Measurements from ENCODE around the gene IPO11.
"Not testable (repeated sequence)": the region's sequence is repeated elsewhere in the genome, so short reads cannot be mapped to it uniquely, and the experiment has no call there.

The IPO11 gene

DNA sequence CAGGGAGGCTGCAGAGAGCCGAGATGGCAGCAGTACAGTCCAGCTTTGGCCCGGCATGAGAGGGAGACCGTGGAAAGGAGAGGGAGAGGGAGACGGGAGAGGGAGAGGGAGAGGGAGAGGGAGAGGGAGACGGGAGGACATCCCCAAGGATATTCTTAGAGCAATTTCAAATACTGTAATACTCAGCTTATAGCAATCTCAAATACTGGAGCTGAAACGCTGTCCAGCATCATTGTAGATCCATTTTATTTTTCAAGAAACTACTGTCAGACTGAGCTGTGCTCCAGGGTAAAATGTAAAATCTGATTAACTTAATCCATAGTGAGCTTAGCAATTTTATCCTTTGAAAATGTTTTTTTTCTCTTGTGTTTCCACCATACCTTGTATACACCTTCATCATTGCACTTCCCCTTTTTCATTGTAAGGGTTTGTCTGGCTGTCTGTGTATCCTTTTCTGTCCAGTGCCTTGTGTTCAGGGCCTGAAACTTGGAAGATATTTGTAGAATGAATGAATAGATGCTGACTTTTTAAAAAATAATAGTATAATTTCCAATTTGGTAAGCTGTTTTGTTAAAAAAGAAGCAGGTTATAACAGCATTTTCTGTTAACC is 102.1 kb downstream of the IPO11 start:
- no peak for DNase-seq (ENCODE audit: low spot score)

DNA sequence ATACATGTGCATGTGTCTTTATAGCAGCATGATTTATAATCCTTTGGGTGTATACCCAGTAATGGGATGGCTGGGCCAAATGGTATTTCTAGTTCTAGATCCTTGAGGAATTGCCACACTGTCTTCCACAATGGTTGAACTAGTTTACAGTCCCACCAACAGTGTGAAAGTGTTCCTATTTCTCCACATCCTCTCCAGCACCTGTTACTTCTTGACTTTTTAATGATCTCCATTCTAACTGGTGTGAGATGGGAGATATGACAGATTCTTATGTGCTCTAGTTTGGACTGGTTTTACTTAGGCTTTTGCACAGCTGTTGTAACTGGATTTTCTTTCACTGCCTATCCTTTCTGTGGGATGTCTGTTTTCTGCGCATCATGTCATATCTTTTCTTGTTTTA is 108.2 kb downstream of the IPO11 start:
- not testable (repeated sequence) for DNase-seq (ENCODE audit: low spot score)

DNA sequence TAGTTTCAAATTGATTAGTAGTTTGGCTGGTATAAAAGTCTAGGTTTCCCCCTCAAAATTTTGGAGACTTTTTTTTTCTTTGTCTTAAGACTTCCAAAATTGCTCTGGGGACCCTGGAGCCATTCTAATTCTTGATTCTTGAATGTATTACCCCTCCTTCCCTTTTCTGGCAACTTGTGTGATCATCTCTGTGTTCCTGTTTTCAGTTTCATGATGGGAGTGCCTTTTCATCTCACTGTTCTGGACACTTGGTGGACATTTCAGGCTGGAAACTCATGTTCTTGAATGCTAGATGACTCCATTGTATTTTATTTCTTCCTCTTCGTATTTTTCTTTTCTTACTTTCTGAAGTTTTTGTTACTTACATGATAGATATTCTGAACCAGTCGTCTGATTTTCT is 108.8 kb downstream of the IPO11 start:
- no peak for DNase-seq (ENCODE audit: low spot score)

DNA sequence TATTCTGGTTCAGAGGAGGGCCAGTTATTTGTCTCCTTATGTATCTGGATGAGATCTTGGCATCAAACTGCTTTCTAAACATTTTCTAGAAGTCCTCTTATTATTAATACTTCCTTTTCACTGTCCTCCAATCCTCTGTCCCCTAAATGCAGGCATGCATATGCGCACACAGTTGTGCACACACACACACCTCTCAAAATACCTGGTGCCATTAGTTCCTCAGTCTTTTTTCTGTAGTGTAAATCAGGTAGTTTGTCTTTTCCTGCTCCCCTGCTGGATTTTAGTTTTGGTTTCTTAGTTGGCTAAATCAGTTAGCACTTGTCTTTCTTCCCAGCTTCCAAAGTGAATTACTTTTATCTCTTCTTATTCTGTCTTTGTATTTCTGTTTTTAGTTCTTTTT is 110.2 kb downstream of the IPO11 start:
- no peak for DNase-seq (ENCODE audit: low spot score)

DNA sequence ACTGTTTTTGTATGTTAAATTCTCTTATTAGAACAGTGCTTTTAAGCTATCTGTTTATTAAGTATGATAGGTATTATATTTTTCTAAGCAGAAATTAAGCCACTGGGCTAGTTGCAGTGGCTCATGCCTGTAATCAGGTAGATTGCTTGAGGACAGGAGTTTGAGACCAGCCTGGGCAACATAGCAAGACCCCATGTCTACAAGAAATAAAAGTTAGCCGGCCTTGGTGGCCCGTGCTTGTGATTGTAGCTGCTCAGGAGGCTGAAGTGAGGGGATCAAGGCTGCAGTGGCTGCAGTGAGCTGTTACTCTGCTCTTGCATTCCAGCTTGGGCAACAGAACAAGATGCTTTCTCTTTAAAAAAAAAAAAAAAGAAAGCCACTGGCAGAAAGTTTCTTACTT is 121.0 kb downstream of the IPO11 start:
- no peak for DNase-seq (ENCODE audit: low spot score)

DNA sequence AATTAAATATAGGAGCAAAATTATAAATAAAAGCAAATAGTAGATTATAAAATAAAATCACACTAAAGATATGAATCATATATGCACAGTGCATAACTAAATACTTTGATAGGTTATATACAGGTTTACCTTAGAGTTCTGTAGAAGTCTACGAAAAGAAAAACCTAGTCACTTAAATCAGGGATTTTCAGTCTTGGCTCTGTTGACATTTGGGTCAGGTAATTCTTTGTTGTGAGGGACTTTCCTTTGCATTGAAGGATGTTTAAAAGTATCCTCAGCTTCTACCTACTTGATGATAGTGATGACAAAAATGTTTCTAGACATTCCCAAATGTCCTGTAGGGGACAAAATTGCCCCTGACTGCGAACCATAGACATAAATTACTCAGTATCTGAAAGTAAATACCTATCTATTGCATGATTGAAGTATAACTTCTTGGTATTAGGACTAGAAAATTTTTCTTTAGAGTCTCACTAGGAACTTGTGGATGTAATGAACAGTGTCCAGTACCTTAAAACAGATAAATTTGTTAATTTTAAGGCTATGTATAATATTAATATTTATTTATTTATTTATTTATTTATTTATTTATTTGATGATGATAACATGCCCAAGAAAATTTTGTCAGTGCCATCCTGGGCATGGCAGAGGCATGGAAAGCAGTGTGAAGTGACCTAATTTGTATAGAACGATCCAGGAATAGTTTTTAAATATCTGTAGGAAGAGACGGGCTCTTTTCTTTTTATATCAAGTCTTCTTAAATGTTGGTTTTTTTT is 122.1 kb downstream of the IPO11 start:
- no peak for DNase-seq (ENCODE audit: low spot score)

DNA sequence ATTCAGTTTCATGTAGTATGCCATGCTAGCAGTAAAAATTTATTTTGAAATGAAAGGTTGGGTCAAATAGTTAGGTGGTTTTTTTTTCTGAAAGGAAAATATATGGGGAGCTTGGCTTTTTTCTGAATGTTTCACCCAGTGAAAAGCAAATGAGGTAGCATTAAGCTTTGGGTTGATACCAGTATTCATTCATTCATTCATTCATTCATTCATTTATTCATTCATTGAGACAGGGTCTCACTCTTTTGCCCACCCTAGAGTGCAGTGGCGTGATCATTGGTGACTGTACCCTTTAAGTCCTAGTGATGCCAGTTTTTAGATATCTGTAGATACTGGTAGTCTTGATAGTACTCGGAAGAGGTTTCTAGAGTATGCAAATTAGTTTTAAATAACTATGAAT is 123.7 kb downstream of the IPO11 start:
- no peak for DNase-seq (ENCODE audit: low spot score)

DNA sequence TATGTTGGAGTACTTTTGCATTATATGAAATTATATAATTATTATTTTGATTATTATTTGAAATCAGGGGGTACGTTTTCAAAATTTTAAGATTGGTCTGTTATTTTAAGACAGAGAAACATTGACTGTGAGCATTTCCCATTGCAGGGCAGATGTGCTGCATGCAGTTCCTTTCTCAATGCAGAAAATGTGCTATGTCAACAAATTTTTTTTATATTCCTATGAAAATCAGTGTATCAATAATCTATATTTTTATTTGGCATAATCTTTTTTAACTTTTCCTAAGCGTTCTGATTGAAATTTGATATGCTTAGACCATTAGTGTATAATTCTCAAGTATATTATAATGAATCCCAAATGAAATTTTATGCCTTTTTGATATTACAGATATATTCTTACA is 124.2 kb downstream of the IPO11 start:
- DNase-seq (ENCODE audit: low spot score), result no peak

DNA sequence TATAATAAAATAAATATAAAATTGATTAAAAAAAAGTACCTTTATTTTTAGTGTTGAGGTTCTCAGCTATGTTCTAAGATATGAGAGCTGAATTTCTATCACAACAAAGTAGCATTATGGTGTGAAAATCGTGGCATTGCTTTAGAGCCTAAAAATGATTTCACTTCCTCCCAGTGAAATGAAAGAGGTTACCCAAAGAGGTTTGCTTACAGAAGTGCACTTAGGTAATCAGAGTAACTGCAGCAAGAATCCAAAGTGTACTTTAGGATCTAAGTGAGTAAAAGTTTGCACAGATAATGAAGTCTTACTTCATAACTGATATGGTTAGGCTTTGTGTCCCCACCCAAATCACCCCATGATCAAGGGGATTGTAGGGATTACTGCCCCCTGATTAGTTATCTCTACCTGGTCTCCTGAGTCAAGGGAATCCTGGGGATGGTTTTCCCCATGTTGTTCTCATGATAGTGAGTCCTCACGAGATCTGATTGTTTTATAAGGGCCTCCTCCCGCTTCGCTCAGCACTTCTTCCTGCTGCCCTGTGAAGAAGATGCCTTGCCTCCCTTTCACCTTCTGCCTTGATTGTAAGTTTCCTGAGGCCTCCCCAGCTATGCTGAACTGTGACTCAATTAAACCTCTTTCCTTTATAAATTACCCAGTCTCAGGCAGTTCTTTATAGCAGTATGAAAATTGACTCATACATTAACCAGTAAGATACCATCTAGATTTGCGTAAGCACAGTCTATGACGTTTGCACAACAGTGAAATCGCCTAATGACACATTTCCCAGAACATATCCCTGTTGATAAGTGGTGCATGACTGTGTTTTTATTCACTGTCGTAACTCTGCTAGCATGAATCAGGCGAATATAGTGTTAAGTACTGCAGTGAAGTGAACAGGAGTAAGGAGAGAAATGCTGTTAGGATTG is 125.7 kb downstream of the IPO11 start:
- no peak for DNase-seq (ENCODE audit: low spot score)

DNA sequence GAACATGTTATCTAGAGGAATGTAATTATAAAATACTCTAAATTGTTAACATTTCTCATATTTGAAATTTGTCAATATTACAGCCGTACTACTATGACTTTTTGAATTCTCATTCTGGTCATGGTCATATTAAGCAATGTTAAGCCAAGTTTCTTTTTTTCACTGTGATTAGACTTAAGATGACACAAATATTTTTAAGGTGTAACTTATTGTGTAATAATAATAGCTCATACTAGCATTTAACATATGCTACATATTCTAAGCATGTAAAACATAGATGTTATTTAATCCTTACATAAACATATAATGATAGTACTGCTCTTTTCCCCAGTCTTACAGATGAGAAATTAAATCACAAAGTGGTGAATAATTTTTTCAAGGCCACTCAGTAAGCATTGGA is 130.2 kb downstream of the IPO11 start:
- no peak for DNase-seq (ENCODE audit: low spot score)

DNA sequence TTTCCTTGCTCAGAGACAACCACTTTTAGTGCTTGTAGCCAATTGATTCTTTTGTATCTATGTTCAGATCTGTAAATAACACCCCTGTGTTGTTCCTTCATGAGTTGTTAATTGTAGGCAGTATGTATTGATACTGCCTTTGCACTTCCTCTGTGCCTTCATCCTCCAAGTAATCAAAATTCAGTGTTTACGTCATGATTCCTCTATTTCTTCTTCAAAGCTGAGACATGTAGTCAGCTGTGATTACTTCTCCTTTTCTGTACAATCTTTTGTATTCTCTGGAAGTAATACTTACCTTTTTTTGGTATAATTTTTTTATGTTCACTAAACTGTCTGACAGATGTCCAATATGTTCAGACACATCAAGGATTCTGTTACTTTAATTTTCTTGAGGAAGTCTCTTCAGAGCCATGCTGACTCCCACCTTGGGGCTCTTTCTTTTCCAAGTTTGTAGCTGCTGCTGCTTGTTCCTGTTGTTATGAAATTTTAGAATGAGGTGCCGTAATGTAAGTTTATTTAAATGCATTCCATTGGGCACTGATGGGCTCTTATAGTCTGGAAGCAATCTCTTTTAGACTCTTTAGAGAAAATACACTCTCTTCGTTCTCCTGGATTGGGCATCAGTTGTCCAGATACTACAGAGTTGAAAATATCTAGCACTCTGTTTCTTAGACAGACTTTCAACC is 135.5 kb downstream of the IPO11 start:
- no peak for DNase-seq (ENCODE audit: low spot score)

DNA sequence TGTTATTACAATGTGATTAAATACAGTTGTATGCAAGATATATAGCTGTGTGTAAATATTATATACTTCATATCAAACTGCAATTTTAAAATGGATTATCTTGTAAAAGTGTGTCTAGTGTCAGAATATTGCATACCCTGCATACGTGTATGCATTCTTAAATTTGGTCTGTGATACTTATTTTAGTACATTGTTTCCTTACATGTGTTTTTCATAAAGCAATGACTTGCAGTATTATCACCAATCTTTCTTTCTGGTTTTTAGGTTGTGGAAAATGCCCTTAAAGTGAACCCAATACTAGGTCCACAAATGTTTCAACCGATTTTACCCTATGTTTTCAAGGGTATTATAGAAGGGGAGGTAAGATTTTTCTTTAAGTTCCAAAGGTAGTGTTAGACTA is 137.5 kb downstream of the IPO11 start:
- DNase-seq (ENCODE audit: low spot score), result no peak

DNA sequence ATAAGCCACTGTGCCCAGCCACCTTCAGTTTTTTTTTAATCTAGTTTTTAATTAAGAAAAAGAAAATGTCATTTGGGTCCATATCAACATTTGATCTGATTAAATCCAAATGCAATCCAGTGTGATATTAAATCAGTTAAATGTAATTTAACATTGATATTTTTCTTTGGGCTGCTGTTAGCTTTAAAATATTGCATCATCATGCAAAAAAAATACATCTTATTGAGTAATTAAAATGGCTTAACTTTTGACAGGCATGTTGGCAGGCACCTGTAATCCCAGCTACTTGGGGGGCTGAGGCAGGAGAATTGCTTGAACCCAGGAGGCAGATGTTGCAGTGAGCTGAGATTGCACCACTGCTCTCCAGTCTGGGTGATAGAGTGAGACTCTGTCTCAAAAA is 143.4 kb downstream of the IPO11 start:
- DNase-seq (ENCODE audit: low spot score), result no peak

DNA sequence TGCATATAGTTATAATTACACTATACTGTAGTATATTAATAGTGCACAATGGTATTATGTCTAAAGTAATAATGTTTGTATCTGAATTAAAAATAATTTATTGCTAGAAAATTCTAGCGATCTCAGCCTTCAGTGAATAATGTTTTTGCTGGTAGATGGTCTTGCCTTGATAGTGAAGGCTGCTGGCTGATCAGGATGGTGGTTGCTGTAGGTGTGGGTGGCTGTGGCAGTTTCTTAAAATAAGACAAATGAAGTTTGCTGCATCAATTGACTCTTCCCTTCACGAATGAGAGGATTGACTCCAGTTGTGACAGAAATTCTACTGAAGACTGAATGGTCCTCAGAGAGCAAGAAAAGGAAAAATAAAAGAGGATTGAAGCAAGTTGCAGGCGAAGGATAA is 146.4 kb downstream of the IPO11 start:
- DNase-seq (ENCODE audit: low spot score), result no peak

DNA sequence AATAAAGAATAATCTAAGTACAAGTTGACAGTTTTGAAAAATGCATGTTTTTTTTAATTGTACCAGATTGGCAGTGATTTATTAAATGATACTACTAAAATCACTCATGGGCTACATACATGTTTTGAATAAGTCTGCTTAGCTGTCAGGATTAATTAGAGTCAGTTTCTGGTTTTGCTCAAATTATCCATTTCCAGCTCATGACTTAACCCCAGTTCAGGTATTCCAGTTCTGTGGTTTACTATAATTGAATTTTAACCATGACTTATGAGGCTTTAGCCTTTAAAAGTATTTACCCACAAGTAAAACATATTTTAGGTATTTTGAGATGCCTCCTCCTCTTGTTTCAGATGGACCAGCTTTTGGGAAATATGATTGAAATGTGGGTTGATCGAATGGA is 148.2 kb downstream of the IPO11 start:
- no peak for DNase-seq (ENCODE audit: low spot score)

DNA sequence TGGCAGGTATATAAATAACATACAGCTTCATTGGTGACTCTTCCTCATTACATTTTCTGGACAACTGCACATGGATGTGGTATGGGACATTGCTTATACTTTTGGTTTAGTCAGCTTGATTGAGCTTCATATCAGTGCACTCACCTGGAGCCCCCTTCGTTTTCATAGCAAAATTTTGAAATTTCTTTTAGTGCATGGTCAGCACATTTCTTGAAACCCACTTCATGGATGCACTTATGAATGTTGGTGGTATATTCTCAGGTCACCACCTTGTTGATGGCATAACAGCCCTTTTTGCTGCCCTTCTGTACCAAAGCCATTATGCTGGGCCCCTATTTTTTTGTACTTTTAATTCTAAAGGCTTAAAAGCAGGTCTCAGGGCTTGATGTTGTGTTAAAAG is 149.3 kb downstream of the IPO11 start:
- no peak for DNase-seq (ENCODE audit: low spot score)

DNA sequence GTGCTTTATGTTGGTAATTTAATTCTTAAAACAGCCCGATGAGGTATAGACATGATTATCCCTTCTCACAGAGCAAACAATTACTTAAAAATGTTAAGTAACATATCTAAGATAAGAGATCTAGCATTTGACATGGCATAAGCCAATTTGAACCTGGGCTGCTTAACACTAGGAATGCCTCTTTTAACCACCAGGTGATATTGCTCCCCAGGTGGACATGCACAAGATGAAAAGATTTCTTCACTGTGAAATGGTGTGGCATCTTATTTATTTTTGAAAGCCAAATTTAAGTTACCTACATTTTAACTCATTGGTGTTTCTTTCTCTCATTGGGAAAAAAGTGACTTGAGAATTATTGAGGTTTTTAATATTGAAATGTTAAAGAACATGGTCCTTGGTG is 150.3 kb downstream of the IPO11 start:
- DNase-seq (ENCODE audit: low spot score), result no peak

DNA sequence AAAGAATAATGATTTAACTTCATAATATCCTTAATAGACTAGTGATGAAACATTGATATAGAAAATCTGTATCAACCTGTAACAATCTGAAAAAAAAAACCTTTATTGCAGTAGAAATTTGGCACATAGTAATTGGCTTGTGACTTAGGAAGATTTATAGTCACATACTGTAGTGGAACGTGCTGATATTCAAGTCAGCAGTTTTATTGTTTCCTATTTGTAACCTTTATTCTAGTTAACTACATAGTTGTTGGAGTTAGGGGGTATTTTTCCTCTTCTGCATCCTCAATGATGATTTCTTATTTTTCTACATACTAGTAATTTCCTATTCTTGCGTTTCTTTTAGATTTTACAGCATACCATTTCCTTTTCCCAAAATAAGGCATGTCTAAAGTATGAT is 151.5 kb downstream of the IPO11 start:
- no peak for DNase-seq (ENCODE audit: low spot score)

DNA sequence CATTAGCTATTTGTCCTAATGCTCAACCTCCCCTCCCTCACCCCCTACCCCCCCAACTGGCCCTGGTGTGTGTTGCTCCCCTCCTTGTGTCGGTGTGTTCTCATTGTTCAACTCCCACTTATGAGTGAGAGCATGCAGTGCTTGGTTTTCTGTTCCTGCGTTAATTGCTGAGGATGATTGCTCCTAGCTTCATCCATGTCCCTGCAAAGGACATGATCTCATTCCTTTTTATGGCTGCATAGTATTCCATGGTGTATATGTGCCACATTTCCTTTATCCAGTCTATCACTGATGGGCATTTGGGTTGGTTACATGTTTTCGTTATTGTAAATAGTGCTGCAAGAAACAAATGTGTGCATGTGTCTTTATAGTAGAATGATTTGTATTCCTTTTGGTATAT is 153.2 kb downstream of the IPO11 start:
- DNase-seq (ENCODE audit: low spot score), result not testable (repeated sequence)

DNA sequence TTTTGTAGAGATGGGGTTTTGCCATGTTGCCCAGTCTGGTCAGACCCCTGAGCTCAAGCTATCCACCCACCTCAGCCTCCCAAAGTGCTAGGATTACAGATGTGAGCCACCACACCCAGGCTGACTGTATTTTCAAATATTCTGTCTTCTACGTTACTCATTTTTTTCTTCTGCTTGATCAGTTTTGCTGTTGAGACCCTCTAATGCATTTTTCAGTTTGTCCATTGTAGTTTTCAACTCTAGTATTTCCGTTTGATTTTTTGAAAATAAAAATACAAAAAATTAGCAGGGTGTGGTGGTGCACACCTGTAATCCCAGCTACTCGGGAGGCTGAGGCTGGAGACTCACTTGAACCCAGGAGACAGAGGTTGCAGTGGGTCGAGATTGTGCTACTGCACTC is 155.6 kb downstream of the IPO11 start:
- no peak for DNase-seq (ENCODE audit: low spot score)

DNA sequence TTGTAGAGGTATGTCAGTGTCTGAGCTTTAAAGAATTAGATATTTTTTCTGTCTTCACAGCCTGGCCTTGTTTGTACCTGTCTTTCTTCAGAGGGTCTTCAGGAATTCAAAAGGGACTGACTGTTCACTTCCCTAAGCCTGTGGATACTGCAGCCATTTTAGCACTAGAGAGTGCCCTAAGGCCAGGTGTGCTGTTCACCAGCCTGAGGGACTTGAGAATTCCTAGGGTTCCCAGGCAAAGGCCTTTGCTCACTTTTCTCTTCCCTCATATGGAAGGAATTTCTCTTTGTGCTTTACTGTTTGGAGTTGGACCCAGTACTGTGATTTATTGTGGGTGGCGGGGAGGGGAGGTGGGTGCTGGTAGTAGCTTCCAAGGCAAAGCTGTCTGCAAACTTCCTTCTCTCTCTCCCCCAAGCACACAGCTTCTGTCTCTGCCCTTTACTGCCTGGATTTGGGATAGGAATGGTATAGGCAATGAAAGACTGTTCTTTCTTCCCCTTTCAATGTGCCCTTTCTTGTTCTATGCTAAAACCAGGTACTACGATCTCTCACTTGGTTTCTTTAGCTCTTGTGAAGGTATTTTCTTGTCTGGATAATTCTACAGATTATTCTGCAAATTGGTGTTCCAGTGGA is 156.4 kb downstream of the IPO11 start:
- no peak for DNase-seq (ENCODE audit: low spot score)

DNA sequence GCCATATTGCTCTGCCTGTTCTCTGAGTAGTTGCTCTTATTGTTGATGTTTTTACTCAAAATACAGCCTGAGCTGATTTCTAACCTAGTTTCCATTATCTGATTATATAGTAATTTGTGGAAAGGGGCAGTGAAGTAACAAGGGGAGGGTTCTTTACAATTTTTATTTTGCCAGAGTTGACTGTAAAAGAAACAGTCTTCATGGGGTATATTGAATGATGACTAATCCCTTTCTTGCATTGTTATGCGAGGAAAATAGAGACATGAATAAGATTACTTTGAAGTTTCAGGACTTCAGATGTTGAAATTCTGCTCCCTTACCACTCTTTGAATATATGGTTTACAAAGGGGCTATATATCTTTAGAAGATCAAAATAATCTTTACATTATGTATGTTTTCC is 156.9 kb downstream of the IPO11 start:
- no peak for DNase-seq (ENCODE audit: low spot score)
